ENCODE results near the gene IPPK.

The IPPK gene

GRCh38 chr9:92649007-92649406, 20.9 kb downstream of the IPPK start:
- no peak for DNase-seq (ENCODE audit: low read depth)
- no peak for TF ChIP-seq CTCF (IDR thresholded peaks at IDR 0.05; ENCODE audit: control insufficient read depth, insufficient read depth, low read depth, low read length, missing control alignments)
- H3K4me3 ChIP-seq (ENCODE audit: control insufficient read depth, low read depth, low read length): no peak overlapping the region

DNA sequence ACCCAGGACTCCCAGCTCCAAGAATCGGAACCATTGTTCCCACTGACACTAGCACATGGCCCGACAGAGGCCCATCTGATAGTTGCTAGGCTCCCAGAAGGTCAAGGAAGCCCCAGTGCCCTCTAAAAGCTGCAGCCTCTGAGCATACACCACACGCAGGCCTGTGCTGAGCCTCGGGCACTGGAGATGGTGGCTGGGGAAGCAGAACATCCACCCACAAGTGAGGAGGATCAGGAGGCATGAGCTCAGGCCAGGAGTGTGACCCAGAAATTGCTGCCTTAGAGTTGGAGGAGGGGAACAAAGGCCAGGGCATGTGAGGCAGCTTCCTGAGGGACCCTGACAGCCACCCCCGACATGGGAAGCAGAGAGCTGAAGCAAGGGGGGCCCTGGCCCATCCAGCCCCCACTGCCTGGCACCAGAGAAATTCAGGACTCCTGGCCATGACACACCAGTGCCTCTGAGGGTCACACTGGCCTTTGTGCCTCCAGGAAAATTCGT, 21.4 kb downstream of the IPPK start:
- no peak for TF ChIP-seq CTCF (IDR thresholded peaks at IDR 0.05; ENCODE audit: control insufficient read depth, insufficient read depth, low read depth, low read length, missing control alignments)
- no peak for DNase-seq (ENCODE audit: low read depth)
- H3K4me3 ChIP-seq (ENCODE audit: control insufficient read depth, low read depth, low read length): no peak overlapping the region

GRCh38 chr9:92647671-92648473, 22.1 kb downstream of the IPPK start:
- DNase-seq (ENCODE audit: low read depth): no peak
- TF ChIP-seq CTCF (IDR thresholded peaks at IDR 0.05; ENCODE audit: control insufficient read depth, insufficient read depth, low read depth, low read length, missing control alignments): no peak
- no peak overlapping the region for H3K4me3 ChIP-seq (ENCODE audit: control insufficient read depth, low read depth, low read length)

GRCh38 chr9:92645041-92645440, 24.9 kb downstream of the IPPK start:
- DNase-seq (ENCODE audit: low read depth): no peak
- TF ChIP-seq CTCF (IDR thresholded peaks at IDR 0.05; ENCODE audit: control insufficient read depth, insufficient read depth, low read depth, low read length, missing control alignments): no peak
- no peak overlapping the region for H3K4me3 ChIP-seq (ENCODE audit: control insufficient read depth, low read depth, low read length)

GRCh38 chr9:92644278-92644677, 25.7 kb downstream of the IPPK start:
- TF ChIP-seq CTCF (IDR thresholded peaks at IDR 0.05; ENCODE audit: control insufficient read depth, insufficient read depth, low read depth, low read length, missing control alignments): no peak
- no peak overlapping the region for H3K4me3 ChIP-seq (ENCODE audit: control insufficient read depth, low read depth, low read length)
- no peak for DNase-seq (ENCODE audit: low read depth)

DNA sequence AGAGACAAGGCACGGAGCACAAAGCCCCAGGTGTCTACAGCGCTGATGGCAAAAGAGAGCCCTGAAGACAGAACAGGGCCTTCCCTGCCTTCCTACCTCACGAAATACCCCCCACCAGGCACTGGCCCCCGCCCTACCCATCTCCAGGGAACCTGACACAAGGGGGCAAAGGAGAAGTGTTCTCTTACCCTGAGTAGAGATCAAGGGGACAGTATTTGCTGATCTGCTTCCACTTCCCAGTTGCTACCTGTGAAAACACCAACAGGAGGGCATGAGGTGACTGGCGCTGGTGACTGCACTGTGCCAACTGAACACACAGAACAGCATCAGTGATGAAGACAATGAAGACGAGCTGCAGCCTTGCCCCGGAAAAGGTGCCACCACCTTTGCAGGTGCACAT, 27.4 kb downstream of the IPPK start:
- no peak for TF ChIP-seq CTCF (IDR thresholded peaks at IDR 0.05; ENCODE audit: control insufficient read depth, insufficient read depth, low read depth, low read length, missing control alignments)
- no peak for DNase-seq (ENCODE audit: low read depth)

More for the DNA sequence above, 27.4 kb downstream of the IPPK start:
- no peak overlapping the region for H3K4me3 ChIP-seq (ENCODE audit: control insufficient read depth, low read depth, low read length)

Measured in AG09309 (cell line).